Stimulated activated naive B cell treated with anti-CD40 and anti-IgM and Interleukin-4, amounts not matched to agents 10 μg/mL and 1 μg/mL and 100 μg/mL, for 72 hours (primary cell): ENCODE data around the gene CRTC3.

ENCODE experiments used
- ATAC-seq, 2 donors: fragments of 150-1000 bp; cut with Tn5 transposase; replicated peaks; 2 replicates each; pipeline ENCODE4 v1.10.0; 2021; ENCODE audit warnings: moderate library complexity in 1 of 2
- DNase-seq: peaks from one replicate; pipeline ENCODE4 v3.0.0; 2021
- H3K27ac Mint-ChIP-seq: one replicate; pipeline ENCODE4 v1.8.0; 2022; ENCODE audit warnings: mild to moderate bottlenecking, mixed read lengths
- H3K27me3 Mint-ChIP-seq, 2 donors: one replicate each; pipeline ENCODE4 v1.8.0; 2022; ENCODE audit warnings: mixed read lengths in 2 of 2
- H3K36me3 Mint-ChIP-seq, 2 donors: one replicate each; pipeline ENCODE4 v1.8.0; 2022; ENCODE audit warnings: mixed read lengths in 2 of 2, mild to moderate bottlenecking in 1 of 2
- H3K4me1 Mint-ChIP-seq, 2 donors: one replicate each; pipeline ENCODE4 v1.8.0; 2022; ENCODE audit warnings: mixed read lengths in 2 of 2, mild to moderate bottlenecking in 1 of 2
- H3K4me3 Mint-ChIP-seq, 2 donors: one replicate each; pipeline ENCODE4 v1.8.0; 2022; ENCODE audit warnings: mild to moderate bottlenecking in 2 of 2, mixed read lengths in 2 of 2, moderate library complexity in 1 of 2
- H3K9me3 Mint-ChIP-seq, 2 donors: one replicate each; pipeline ENCODE4 v1.8.0; 2022; ENCODE audit warnings: mixed read lengths in 2 of 2, mild to moderate bottlenecking in 1 of 2

CRTC3 gene

DNA sequence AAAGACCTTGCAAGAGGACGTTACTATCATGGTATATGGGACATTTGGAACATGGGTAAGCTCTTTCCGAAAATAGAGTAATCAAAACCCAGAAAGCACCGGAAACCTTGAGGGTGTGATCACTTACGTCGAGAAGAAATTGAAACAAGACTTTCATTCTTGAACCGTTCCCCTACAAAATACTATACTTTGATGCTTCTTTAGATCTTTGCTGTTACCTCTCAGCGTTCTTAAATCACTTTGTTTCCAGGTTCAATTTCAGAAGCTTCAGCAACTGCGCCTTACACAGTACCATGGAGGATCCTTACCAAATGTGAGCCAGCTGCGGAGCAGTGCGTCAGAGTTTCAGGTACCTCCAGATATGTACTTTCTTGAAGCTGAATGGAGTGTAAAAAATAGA is 10.1 kb downstream of the CRTC3 start:
- Mint-ChIP-seq H3K27ac (no peak overlapping the region), H3K4me1 (peaks cover 26 to 28% of the 10 kb centered on the region in 2 donors), H3K9me3 (no peaks in the 10 kb centered on the region), H3K36me3 (peaks cover 2 to 30% of the 10 kb centered on the region in 2 donors), H3K27me3 (no peaks in the 10 kb centered on the region), H3K4me3 (no peak overlapping the region)
- no peak for ATAC-seq
- no peak for DNase-seq

GRCh38 chr15:90540768-90541167 is 11.0 kb downstream of the CRTC3 start:
- ATAC-seq (no peak), DNase-seq (no peak)
- no peaks in the 10 kb centered on the region for H3K27me3 Mint-ChIP-seq
- H3K27ac Mint-ChIP-seq = no peak overlapping the region
- H3K4me3 Mint-ChIP-seq = no peak overlapping the region
- H3K9me3 Mint-ChIP-seq = no peaks in the 10 kb centered on the region
- peaks cover 2 to 34% of the 10 kb centered on the region in 2 donors for H3K36me3 Mint-ChIP-seq
- peaks cover 23 to 24% of the 10 kb centered on the region in 2 donors for H3K4me1 Mint-ChIP-seq

DNA sequence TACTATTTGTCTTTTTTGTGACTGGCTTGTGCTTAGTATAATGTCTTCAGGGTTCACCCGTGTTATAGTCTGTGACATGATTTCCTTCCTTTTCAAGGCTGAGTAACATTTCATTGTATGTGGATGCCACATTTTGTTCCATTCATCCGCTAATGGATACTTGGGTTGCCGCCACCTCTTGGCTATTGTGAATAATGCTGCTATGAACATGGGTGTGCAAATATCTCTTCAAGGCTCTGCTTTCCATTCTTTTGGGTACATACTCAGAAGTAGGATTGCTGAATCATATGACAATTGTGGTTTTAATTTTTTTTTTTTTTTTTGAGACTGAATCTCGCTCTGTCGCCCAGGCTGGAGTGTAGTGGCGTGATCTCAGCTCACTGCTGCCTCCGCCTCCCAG is 15.4 kb downstream of the CRTC3 start:
- Mint-ChIP-seq H3K4me3 (no peak overlapping the region), H3K36me3 (peaks cover 1 to 24% of the 10 kb centered on the region in 2 donors), H3K27me3 (no peaks in the 10 kb centered on the region), H3K27ac (no peak overlapping the region), H3K4me1 (peaks cover 17 to 32% of the 10 kb centered on the region in 2 donors), H3K9me3 (no peaks in the 10 kb centered on the region)
- ATAC-seq = peak in 1 of 2 donors; percentile 22
- DNase-seq = no peak

DNA sequence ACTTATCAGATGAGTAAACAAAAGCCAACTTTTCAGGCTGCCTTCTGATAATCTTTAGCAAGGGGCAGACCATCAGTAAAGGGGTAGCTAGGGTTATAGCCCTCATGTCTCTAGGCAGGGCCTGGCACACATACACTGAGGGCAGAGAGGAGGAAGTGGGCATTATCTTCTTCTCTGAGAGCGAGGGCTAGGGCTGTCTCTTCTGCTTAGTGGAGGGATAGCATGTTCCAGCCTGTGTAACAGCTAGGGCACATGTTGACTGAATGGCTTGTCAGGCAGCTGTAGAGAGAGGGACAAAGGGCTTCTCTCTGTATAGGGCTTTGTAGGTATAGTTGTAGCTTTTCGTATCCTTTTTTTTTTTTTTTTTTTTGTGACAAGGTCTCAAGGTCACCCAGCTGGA is 17.8 kb downstream of the CRTC3 start:
- Mint-ChIP-seq H3K36me3 (peaks cover 6 to 22% of the 10 kb centered on the region in 2 donors), H3K27ac (no peak overlapping the region), H3K4me1 (peaks cover 34 to 52% of the 10 kb centered on the region in 2 donors), H3K9me3 (no peaks in the 10 kb centered on the region), H3K4me3 (no peak overlapping the region), H3K27me3 (no peaks in the 10 kb centered on the region)
- no peak for DNase-seq
- peak; percentile 51 to 75 for ATAC-seq

DNA sequence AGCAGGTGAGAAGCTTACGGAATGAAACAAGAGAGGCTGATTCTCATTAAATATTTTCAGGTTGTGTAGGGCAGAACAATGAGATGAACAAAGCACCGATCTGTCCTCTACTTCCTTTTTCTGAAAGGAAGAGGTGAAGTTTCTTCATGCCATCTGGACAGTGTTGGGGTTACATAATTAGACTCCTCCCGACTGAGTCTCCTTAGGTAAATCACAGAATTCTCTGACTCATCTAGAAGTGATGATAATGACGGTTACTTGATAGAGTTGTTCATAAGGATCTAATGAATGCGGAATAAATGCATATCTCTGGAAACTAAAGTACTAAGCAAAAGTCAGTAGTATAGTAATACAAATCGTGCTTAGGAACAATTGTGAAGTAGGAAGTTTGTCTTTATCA is 21.2 kb downstream of the CRTC3 start:
- H3K36me3 Mint-ChIP-seq = peaks cover 6 to 10% of the 10 kb centered on the region in 2 donors

DNA sequence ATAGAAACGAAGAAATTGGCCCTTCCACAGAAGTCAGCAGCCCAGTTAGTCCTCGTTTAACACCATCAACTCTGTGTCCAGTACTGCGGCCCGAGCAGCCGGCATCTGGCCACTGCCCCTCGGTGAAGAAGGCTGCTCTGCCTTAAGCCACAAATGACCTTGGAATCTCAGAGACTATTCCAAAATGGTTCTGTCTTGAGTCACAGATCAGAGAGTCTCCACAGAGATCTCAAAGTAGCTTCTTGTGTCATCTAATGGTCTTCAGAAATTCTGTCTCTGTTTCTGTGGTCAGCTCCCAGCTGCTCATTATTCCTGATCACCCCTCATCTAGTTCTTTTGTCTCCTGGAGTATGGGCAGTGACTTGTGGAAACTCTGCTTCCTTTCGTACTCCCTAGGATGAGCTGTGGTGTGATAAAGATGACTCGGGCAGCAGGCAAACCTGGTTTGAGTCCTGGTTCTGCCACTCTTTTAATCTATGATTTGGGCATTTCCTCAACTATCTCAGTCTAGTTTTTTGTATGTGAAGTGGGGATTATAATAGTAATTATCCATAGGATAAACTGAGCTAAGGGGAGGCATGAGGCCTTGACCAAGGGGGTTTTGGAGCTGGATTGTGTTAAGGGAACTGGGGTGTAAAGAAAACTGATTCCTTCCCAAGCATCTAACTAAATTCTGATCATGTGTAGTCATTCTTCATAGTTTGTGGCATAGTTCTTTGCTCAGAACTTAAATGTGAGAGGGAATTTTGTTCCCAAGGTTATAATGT is 22.6 kb downstream of the CRTC3 start:
- H3K27ac Mint-ChIP-seq = peak overlapping the region; percentile 26
- peaks cover 6 to 12% of the 10 kb centered on the region in 2 donors for H3K36me3 Mint-ChIP-seq
- H3K4me1 Mint-ChIP-seq = peaks cover 30 to 54% of the 10 kb centered on the region in 2 donors
- no peaks in the 10 kb centered on the region for H3K9me3 Mint-ChIP-seq
- H3K4me3 Mint-ChIP-seq = no peak overlapping the region
- H3K27me3 Mint-ChIP-seq = no peaks in the 10 kb centered on the region
- DNase-seq (no peak), ATAC-seq (no peak)

More for the DNA sequence above, 21.2 kb downstream of the CRTC3 start:
- ATAC-seq (peak; percentile 80 to 83), DNase-seq (no peak)
- Mint-ChIP-seq H3K4me3 (peak overlapping the region; percentile 36 to 68), H3K4me1 (peaks cover 28 to 54% of the 10 kb centered on the region in 2 donors), H3K9me3 (no peaks in the 10 kb centered on the region), H3K27ac (peak overlapping the region; percentile 62), H3K27me3 (no peaks in the 10 kb centered on the region)

DNA sequence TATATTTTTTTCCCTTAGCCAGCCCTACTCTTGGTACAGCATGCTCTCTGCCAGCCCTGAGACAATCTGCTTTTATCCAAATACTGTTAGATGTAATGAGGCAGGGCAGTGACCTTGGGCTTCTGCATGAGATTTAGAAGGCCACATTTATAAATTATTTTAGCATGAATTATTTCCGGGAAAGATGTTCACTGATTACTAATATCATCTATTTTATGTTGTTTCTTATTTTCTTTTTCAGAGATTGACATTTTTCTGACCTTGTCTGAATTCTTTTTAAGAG is 23.1 kb downstream of the CRTC3 start:
- peaks cover 31 to 54% of the 10 kb centered on the region in 2 donors for H3K4me1 Mint-ChIP-seq
- no peak overlapping the region for H3K27ac Mint-ChIP-seq
- peaks cover 6 to 14% of the 10 kb centered on the region in 2 donors for H3K36me3 Mint-ChIP-seq
- H3K27me3 Mint-ChIP-seq = no peaks in the 10 kb centered on the region
- no peaks in the 10 kb centered on the region for H3K9me3 Mint-ChIP-seq
- ATAC-seq (no peak), DNase-seq (no peak)
- no peak overlapping the region for H3K4me3 Mint-ChIP-seq

- Mint-ChIP-seq H3K27ac (peak overlapping the region; percentile 9), H3K36me3 (peaks cover 6 to 11% of the 10 kb centered on the region in 2 donors), H3K4me3 (no peak overlapping the region), H3K27me3 (no peaks in the 10 kb centered on the region), H3K4me1 (peaks cover 35 to 54% of the 10 kb centered on the region in 2 donors), H3K9me3 (no peaks in the 10 kb centered on the region)
- DNase-seq (no peak), ATAC-seq (no peak)
Measured at GRCh38 chr15:90553248-90553745, 23.6 kb downstream of the CRTC3 start.

DNA sequence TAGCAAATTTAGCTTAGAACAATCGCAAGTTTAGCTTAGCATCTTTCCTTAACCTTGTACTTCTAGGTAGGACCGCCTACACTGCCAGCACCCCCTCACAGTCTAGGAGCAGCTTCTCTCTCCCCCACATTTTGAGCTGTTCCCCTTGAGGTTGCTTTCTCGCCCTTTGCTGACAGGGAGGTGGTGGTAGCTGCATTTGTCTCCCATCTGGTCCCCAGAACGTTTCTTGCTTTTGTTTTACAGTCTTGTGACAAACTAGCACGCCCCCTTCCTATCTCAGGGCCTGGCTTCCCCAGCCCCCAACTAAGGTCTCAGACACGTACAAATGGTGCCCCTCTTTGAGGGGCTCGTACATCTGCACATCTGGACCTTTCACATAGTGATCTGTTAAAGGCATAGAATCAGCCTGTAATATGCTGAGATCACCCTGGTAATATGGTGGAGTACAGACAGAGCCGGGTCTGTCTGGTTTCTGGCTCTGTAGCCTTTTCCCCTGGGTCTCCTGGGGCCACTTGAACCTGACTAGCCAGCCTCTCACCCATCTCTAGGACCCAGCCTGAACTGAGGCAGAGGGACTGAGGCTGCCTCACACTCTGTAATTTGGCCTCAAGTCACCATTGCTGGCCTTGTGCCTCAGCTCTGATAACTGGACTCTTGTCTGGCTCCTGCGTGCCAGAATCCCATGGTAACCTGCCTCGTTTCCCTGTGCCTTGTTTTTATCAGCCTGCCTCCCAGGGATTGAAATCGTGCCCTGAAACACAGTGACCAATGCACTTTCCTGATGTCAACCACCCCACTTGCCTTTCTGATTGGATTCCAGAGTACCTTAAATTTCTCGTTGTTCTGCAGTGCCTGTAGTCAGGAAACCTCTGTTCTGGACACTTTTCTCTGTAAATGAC is 27.7 kb downstream of the CRTC3 start:
- Mint-ChIP-seq H3K27me3 (no peaks in the 10 kb centered on the region), H3K36me3 (peaks cover 8 to 13% of the 10 kb centered on the region in 2 donors), H3K4me3 (no peak overlapping the region), H3K4me1 (peaks cover 38 to 64% of the 10 kb centered on the region in 2 donors), H3K9me3 (no peaks in the 10 kb centered on the region), H3K27ac (peak overlapping the region; percentile 34)
- ATAC-seq (no peak), DNase-seq (no peak)

DNA sequence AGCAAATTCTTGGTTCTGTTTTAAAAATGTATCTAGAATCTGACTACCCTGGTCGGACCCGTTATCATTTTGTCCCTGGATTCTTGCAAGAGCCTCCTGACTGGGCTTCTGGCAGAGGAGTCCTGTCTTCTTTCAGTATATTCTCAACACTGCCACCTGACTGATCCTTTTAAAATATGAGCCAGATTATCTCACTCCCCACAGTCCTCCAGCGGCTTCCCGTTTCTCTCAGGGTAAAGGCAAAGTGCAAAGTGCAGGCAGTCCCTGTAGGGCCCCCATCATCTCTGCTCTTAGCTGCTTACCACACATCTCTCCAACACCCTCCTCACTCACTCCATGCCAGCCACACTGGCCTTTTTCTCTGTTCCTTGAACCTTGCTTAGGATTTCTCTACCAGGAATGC is 28.4 kb downstream of the CRTC3 start:
- no peak for DNase-seq
- H3K4me1 Mint-ChIP-seq = peaks cover 40 to 66% of the 10 kb centered on the region in 2 donors
- no peak overlapping the region for H3K4me3 Mint-ChIP-seq

DNA sequence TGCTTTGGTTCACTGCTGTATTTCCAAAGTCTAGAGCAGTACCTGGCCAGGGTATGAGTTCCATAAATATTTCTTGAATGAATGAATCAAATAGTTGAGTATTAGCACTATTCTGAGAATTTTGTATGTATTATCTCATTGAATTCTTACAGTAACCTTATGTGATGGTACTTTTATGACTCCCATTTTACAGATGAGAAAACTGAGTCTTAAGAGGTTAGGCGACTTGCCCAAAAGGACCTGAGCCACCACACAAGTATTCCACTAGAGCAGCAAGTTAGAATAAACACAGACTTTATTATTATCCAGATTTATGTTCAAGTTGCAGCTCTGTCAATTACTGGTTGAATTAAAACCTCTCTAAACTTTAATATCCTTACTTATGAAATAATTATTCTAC is 29.4 kb downstream of the CRTC3 start:
- DNase-seq = no peak
- no peak for ATAC-seq
- no peak overlapping the region for H3K27ac Mint-ChIP-seq
- H3K4me3 Mint-ChIP-seq = no peak overlapping the region
- H3K36me3 Mint-ChIP-seq = peaks cover 6 to 12% of the 10 kb centered on the region in 2 donors
- H3K9me3 Mint-ChIP-seq = no peaks in the 10 kb centered on the region
- H3K27me3 Mint-ChIP-seq = no peaks in the 10 kb centered on the region
- H3K4me1 Mint-ChIP-seq = peaks cover 43 to 67% of the 10 kb centered on the region in 2 donors

More for the DNA sequence above, 28.4 kb downstream of the CRTC3 start:
- peaks cover 6 to 12% of the 10 kb centered on the region in 2 donors for H3K36me3 Mint-ChIP-seq
- H3K27ac Mint-ChIP-seq = no peak overlapping the region
- no peaks in the 10 kb centered on the region for H3K27me3 Mint-ChIP-seq
- no peaks in the 10 kb centered on the region for H3K9me3 Mint-ChIP-seq
- ATAC-seq = peak; percentile 24 to 41

GRCh38 chr15:90560229-90560776 is 30.6 kb downstream of the CRTC3 start:
- peaks cover 50 to 73% of the 10 kb centered on the region in 2 donors for H3K4me1 Mint-ChIP-seq
- no peak overlapping the region for H3K4me3 Mint-ChIP-seq
- no peak overlapping the region for H3K27ac Mint-ChIP-seq
- H3K27me3 Mint-ChIP-seq = no peaks in the 10 kb centered on the region
- DNase-seq (no peak), ATAC-seq (no peak)
- peaks cover 10 to 15% of the 10 kb centered on the region in 2 donors for H3K36me3 Mint-ChIP-seq
- H3K9me3 Mint-ChIP-seq = no peaks in the 10 kb centered on the region

DNA sequence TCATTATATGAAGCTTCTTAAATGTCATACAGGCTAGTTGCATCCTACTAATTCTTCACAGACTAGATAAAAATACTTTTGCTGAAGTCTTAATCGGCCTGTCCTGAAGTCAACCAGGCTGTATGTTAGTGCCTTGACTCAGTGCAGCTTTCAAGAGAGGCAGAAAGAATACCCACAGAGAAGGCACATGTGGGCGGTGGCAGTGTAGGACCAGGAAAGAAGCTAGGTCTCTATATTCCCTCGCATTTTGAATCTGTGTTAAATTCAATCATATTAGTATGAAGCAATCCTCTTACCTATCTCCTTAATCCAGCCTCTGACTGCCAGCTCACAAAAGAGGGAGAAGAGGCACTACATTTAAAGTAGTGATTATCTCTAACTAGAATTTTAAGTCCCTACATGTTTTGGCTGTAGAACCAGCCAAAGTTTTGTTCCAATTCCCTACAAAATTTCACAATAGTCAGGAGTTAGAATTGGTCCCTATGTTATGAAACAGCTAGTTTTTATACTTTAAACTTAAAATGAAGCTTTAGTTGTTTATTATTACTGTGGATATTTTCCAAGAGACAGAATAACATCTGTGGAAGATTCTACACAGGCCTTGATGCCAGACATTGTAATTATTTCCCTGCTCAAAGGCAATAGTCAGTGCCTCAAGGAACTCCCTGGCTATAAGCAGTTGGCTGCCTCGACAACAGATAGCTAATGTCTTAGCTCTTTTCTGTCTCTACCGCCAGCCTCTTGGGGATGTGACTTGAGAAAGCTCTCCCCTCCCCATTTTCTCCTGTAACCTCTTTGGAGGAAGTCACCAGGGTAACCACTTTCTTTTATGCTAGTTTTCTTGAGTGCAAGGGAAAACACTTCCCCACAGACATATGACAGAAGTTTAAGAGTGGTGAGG is 31.9 kb downstream of the CRTC3 start:
- Mint-ChIP-seq H3K36me3 (peaks cover 14 to 19% of the 10 kb centered on the region in 2 donors), H3K9me3 (no peaks in the 10 kb centered on the region), H3K4me1 (peaks cover 56 to 85% of the 10 kb centered on the region in 2 donors), H3K27me3 (no peaks in the 10 kb centered on the region), H3K4me3 (no peak overlapping the region), H3K27ac (peak overlapping the region; percentile 70)
- ATAC-seq (peak; percentile 36 to 43), DNase-seq (no peak)
